GM18909 (cell line): ENCODE data around the gene KRABD2.
A peak's percentile ranks its signal among the peaks of the same experiment; 100 is the strongest.
"Not testable (repeated sequence)": the region's sequence is repeated elsewhere in the genome, so short reads cannot be mapped to it uniquely, and the experiment has no call there.

ENCODE experiments used
- ATAC-seq: cut with Tn5 transposase; IDR thresholded peaks from one replicate; pipeline ENCODE4 v1.9.1; 2021; ENCODE audit warnings: mild to moderate bottlenecking; ENCODE audit not compliant: unreplicated experiment, poor library complexity

KRABD2 gene

GRCh38 chr17:8393470-8394231 is 17.1 kb upstream of the KRABD2 start:
- ATAC-seq = no peak

GRCh38 chr17:8392674-8393469 is 16.4 kb upstream of the KRABD2 start:
- ATAC-seq = no peak

- ATAC-seq = no peak
Measured at GRCh38 chr17:8392274-8392673, 15.8 kb upstream of the KRABD2 start.

- ATAC-seq = no peak
Measured at GRCh38 chr17:8391711-8392110, 15.2 kb upstream of the KRABD2 start.

GRCh38 chr17:8387914-8388651 is 11.6 kb upstream of the KRABD2 start:
- ATAC-seq = no peak

GRCh38 chr17:8386841-8387240 is 10.3 kb upstream of the KRABD2 start:
- ATAC-seq = no peak

- ATAC-seq = no peak
Measured at GRCh38 chr17:8384801-8385378, 8.4 kb upstream of the KRABD2 start.

- ATAC-seq = peak; percentile 86
Measured at GRCh38 chr17:8383143-8383822, 6.8 kb upstream of the KRABD2 start, which contains the start of gene RPL26. Gene RPL26 (minus strand): TSS chr17:8383193. CDS start chr17:8382310, 883 bp downstream.

- peak; percentile 0 for ATAC-seq
Measured at GRCh38 chr17:8382880-8383142, 6.3 kb upstream of the KRABD2 start.

- no peak for ATAC-seq
Measured at GRCh38 chr17:8382052-8382879, 5.8 kb upstream of the KRABD2 start.

GRCh38 chr17:8380049-8380448 is 3.5 kb upstream of the KRABD2 start:
- ATAC-seq = no peak

- not testable (repeated sequence) for ATAC-seq
Measured at GRCh38 chr17:8378117-8378516, 1.6 kb upstream of the KRABD2 start.

- no peak for ATAC-seq
Measured at GRCh38 chr17:8377422-8377821, 918 bp upstream of the KRABD2 start.

GRCh38 chr17:8375738-8376259 is 705 bp downstream of the KRABD2 start:
- no peak for ATAC-seq

GRCh38 chr17:8373856-8374255 is 2.6 kb downstream of the KRABD2 start:
- not testable (repeated sequence) for ATAC-seq

GRCh38 chr17:8372422-8372821 is 4.1 kb downstream of the KRABD2 start:
- ATAC-seq = no peak

GRCh38 chr17:8371786-8372185 is 4.7 kb downstream of the KRABD2 start:
- no peak for ATAC-seq

GRCh38 chr17:8369944-8370343 is 6.6 kb downstream of the KRABD2 start:
- ATAC-seq = no peak

GRCh38 chr17:8368193-8368592 is 8.3 kb downstream of the KRABD2 start:
- ATAC-seq = no peak
